ENCODE data around the gene ZSCAN2.
A peak's percentile ranks its signal among the peaks of the same experiment; 100 is the strongest.
"Not testable (repeated sequence)": the region's sequence is repeated elsewhere in the genome, so short reads cannot be mapped to it uniquely, and the experiment has no call there.

The ZSCAN2 gene

DNA sequence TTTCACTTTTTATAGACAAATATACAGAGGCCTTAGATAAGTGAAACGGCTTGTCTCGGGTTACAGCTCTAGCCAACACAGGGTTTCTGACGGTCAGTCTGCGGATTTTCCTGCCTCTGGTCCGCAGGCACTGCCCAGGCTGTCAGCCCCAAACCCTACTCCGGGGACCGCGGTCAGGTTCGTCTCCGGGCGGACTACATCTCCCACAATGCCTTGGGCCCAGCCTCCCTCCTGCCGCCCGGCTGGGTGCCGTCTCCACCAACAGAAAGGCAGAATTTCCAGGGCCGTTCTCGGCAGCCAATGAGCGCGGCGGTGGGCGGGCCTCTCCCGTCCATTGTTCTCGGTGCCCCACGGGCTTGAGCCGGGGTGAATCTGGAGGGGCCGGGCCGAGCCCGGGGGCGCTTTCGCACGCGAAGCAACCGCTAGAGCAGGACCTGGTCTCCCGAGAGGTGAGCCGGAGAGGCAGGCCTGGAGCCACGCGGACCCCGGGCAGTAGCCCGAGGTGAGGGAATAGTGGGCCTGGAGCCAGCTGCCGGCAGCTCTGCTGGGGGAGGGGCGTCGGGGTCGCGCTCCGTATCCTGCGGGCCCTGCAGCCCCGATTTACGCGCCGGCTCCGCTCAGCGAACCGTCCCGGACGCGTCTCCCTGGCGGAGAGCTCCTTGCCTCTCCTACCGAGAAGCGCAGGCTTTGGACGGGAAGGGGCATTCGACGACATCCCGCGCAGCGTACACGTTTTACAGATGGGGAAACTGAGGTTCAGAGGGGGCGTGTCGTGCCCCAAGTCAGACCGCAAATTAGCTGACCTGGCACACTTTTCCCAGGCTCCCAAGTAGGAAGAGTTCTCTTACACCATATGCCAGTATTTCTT, at the start of gene ZSCAN2:
TSS of gene ZSCAN2 (plus strand) at position 323 of the 868 bp plus-strand sequence. CDS start 2,919 bp downstream, outside the sequence.
- TF ChIP-seq, protein P1, sequence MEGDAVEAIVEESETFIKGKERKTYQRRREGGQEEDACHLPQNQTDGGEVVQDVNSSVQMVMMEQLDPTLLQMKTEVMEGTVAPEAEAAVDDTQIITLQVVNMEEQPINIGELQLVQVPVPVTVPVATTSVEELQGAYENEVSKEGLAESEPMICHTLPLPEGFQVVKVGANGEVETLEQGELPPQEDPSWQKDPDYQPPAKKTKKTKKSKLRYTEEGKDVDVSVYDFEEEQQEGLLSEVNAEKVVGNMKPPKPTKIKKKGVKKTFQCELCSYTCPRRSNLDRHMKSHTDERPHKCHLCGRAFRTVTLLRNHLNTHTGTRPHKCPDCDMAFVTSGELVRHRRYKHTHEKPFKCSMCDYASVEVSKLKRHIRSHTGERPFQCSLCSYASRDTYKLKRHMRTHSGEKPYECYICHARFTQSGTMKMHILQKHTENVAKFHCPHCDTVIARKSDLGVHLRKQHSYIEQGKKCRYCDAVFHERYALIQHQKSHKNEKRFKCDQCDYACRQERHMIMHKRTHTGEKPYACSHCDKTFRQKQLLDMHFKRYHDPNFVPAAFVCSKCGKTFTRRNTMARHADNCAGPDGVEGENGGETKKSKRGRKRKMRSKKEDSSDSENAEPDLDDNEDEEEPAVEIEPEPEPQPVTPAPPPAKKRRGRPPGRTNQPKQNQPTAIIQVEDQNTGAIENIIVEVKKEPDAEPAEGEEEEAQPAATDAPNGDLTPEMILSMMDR (IDR thresholded peaks at IDR 0.05; ENCODE audit: low read depth, low read length): no peak
- peak within 1 kb of the TSS; percentile 89 for H3K4me3 ChIP-seq (ENCODE audit: low read depth, low read length)

GRCh38 chr15:84551624-84552023, 49.2 kb upstream of the ZSCAN2 start:
- not testable (repeated sequence) for H3K4me3 ChIP-seq (ENCODE audit: low read depth, low read length)

DNA sequence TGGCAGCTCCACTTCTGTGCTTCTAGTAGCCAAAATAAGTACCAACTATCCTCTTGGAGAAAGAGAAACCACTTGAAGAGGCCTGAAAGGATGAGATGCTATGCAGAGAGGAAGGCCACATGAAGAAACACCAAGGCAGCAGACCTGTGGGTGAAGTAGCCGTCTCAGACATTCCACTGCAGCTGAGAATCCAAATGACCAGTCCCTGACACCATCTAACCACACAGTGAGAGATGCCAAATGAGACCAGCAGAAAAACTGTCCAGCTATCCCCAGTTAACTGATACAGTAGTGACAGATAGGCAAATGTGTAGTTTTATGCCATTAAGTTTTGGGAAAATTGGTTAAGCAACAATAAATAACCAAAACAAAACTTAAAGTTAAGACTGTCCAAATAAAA, 47.9 kb upstream of the ZSCAN2 start:
- no peak overlapping the region for H3K4me3 ChIP-seq (ENCODE audit: low read depth, low read length)
- TF ChIP-seq, protein P1 (IDR thresholded peaks at IDR 0.05; ENCODE audit: low read depth, low read length): no peak

- H3K4me3 ChIP-seq (ENCODE audit: low read depth, low read length): not testable (repeated sequence)
Observed at GRCh38 chr15:84556690-84557089, 44.1 kb upstream of the ZSCAN2 start.

- H3K4me3 ChIP-seq (ENCODE audit: low read depth, low read length): not testable (repeated sequence)
Observed at GRCh38 chr15:84568021-84568420, 32.8 kb upstream of the ZSCAN2 start.

DNA sequence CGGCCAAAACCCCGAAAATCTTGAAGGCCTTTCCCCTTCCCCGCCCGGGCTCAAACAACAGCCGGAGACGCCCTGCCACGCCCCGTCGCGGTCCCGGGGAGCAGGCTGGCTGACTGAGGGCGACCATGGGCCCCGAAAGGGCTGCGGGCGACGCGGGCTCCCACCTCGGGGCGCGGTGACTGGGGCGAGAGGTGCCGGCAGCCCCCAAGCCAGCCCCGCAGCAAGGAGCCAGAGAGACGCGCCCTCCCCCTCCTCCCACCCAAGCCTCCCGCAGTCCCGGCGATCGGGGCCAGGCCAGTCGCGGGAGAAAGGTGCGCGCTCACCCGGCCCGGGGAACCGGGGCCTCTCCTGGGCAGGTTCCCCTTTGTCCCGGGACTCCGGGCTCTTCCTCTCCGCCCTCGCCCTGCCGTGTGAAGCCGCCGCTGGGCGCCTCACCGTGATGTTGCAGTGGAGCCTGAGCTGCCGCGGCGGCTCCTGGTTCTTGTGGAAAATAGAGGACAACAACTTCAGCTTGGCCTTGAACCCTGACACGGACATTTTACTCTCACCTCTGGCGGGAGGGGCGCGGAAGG, 30.6 kb upstream of the ZSCAN2 start:
- H3K4me3 ChIP-seq (ENCODE audit: low read depth, low read length): peak overlapping the region; percentile 67
- TF ChIP-seq, protein P1 (IDR thresholded peaks at IDR 0.05; ENCODE audit: low read depth, low read length): no peak

GRCh38 chr15:84572231-84572630, 28.6 kb upstream of the ZSCAN2 start:
- H3K4me3 ChIP-seq (ENCODE audit: low read depth, low read length): no peak overlapping the region
- TF ChIP-seq, protein P1 (IDR thresholded peaks at IDR 0.05; ENCODE audit: low read depth, low read length): no peak

DNA sequence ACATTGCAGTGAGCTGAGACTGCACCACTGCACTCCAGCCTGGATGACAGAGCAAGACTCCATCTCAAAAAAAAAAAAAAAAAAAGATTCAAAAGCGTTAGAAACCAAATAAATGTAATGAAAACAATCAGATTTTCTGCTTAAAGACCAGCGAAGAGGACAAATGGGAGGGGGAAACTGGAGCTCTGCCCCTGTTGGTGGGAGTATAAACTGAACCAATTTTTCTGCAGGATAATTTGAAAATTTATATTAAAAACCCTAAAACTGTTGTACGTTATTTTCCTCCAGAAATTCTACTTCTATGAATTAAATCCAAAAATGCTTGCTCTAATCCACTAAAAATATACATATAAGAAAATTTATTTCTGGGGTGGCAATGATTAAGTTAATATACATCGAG, 25.3 kb upstream of the ZSCAN2 start:
- TF ChIP-seq, protein P1 (IDR thresholded peaks at IDR 0.05; ENCODE audit: low read depth, low read length): no peak

DNA sequence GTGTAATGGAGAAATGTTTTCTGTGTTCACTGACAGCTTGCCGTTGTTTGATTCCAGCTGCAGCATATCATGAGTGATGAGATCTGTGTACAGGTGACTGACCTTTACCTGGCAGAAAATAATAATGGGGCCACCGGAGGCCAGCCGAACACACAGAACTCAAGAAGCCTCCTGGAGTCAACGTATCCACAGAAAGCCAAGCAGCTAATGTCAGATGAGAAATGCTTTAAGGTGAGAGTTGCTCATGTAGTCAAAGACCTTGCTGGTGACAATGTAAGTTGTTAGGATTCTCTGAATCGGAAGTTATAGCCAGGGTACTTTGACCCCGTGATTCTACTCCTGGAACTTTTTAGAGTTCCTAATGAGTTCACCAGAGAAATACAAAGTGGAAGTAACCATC, 22.9 kb upstream of the ZSCAN2 start:
- not testable (repeated sequence) for H3K4me3 ChIP-seq (ENCODE audit: low read depth, low read length)

More for the DNA sequence above, 25.3 kb upstream of the ZSCAN2 start:
- no peak overlapping the region for H3K4me3 ChIP-seq (ENCODE audit: low read depth, low read length)

DNA sequence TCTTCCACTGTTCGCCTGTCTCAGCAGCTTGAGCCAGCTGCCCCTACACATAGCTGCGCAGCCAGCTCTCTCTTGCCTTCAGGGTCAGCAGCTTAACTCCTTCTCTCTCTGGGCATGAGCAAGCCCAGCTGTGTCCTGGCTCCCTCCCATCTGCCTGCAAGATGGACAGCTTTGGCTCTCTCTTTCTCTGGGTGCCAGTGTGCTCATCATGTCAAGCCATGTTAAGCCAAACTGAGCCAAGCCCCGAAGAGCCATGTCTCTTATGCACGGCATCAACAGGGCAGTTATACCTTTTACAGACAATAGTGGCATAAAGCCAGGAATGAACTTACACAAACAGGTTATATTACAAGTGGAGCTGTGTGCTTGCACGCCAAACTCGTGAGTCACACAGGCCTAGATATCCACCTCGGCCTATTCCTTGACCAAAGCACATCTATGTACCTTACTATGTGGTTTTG, 21.5 kb upstream of the ZSCAN2 start:
- not testable (repeated sequence) for H3K4me3 ChIP-seq (ENCODE audit: low read depth, low read length)

DNA sequence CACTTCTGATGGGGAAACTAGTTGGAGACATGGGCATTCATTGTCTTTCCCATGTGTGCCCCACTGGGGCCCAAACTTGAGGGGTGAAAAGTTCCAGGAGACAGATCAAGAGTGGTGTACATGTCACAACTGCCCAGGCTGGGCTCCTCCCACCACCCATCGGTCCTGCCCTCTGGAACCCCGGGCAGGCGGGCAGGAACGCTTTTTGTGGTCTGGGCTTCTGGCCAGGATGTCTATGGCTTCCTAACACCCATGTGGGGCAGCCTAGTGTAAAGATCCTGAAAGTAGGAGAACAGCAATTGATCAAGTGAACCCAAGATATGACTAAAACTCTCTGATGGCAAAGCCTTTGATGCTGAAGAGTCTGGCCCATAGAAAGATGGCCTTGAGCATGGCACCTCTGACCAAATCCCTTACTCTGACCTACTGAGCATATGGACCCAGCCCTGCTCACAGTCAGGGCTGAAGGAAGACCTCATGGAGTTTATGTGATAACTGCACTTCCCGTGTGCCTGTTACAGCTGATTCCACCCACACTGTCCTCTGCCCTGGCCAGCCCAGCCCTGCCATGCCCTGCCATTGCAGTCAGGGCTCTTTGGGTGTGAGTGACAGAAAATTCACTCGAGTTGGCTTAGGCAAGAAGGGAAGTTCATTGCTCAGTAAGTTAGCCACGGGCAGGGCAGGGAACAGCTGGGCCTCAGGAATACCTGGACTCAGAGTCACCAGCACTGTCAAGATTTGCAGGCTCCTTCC, 19.0 kb upstream of the ZSCAN2 start:
- H3K4me3 ChIP-seq (ENCODE audit: low read depth, low read length): not testable (repeated sequence)

All from WI38 (cell line).